Mesodermal cell (in vitro differentiated cells): Measurements from ENCODE around the gene SH3PXD2A.
A peak's percentile ranks its signal among the peaks of the same experiment; 100 is the strongest.

Source experiments
- H3K27ac ChIP-seq: 2 replicates; pipeline ENCODE4 v1.7.0; 2013; ENCODE audit warnings: mild to moderate bottlenecking, low read depth, low read length, moderate library complexity; ENCODE audit not compliant: severe bottlenecking
- H3K36me3 ChIP-seq: 2 replicates; pipeline ENCODE4 v1.7.1; 2013; ENCODE audit warnings: mild to moderate bottlenecking, low read length, moderate library complexity; ENCODE audit not compliant: control insufficient read depth, insufficient read depth
- H3K4me1 ChIP-seq: one replicate; pipeline ENCODE4 v1.7.1; 2013; ENCODE audit warnings: mild to moderate bottlenecking, low read length; ENCODE audit not compliant: insufficient read depth, control insufficient read depth, poor library complexity, severe bottlenecking
- H3K4me3 ChIP-seq: 2 replicates; pipeline ENCODE4 v1.7.0; 2013; ENCODE audit warnings: low read length, control low read depth, mild to moderate bottlenecking; ENCODE audit not compliant: insufficient read depth, poor library complexity, severe bottlenecking; ENCODE audit errors: extremely low read depth
- H3K9me3 ChIP-seq: 2 replicates; pipeline ENCODE4 v1.7.1; 2013; ENCODE audit warnings: mild to moderate bottlenecking, low read length, moderate library complexity; ENCODE audit not compliant: control insufficient read depth
- WGBS, 2 experiments: methylation state at CpG; one replicate each; pipeline ENCODE4 v1.1.5; 2013; ENCODE audit warnings: missing lambda C conversion rate in 2 of 2; ENCODE audit not compliant: insufficient coverage in 2 of 2; 5-methylcytosine and 5-hydroxymethylcytosine counted together

The SH3PXD2A gene

DNA sequence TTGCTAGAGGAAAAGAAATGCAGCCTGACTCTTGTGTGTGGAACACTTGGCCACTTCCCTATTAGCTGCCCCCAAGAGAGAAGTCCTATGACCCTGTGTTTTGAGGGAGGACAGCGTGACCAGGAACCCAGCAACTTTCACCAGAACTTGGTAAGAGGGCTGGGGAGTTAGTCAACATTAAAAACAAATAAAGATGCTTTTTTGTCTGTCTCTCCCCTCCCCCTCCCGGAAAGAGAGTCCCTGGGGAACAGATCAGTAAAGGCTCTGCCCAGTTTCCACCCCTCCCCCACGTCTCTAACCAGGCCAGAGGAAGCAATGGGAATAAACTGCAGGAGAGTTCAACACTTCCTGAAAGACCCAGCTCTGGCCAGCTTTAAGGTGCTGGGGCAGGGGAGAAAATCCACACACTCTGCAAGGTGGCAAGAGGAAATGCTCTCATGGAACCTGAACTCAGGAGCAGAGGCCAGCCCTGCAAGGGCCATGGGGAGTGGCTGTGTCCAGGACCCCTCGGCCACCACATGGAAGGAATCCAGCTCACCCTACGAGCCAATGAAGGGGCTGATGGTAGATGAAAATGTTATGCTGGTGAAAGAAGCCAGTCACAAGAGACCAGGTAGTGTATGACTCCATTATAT, 21.5 kb downstream of the SH3PXD2A start:
- WGBS, 2 experiments = 53 to 70% methylated on average over 2 to 3 of the region's 5 CpGs
- Histone ChIP-seq H3K4me3 (no peak overlapping the region), H3K4me1 (peaks cover 60% of the 10 kb centered on the region), H3K27ac (peak overlapping the region; percentile 67), H3K36me3 (no peaks in the 10 kb centered on the region), H3K9me3 (peaks cover 4% of the 10 kb centered on the region)

- peaks cover 7% of the 10 kb centered on the region for H3K36me3 ChIP-seq
- H3K4me1 ChIP-seq = peaks cover 65% of the 10 kb centered on the region
- peaks cover 4% of the 10 kb centered on the region for H3K9me3 ChIP-seq
- H3K27ac ChIP-seq = no peak overlapping the region
- H3K4me3 ChIP-seq = no peak overlapping the region
- WGBS, 2 experiments = 94 to 100% methylated on average over 1 to 2 of the region's 2 CpGs
These were observed 22.6 kb downstream of the SH3PXD2A start for GRCh38 chr10:103832806-103833205.

- WGBS, 2 experiments = 75 to 86% methylated on average over 2 to 3 of the region's 5 CpGs
- H3K4me1 ChIP-seq = peaks cover 45% of the 10 kb centered on the region
- H3K4me3 ChIP-seq = no peak overlapping the region
- H3K36me3 ChIP-seq = peaks cover 20% of the 10 kb centered on the region
- peaks cover 4% of the 10 kb centered on the region for H3K9me3 ChIP-seq
- H3K27ac ChIP-seq = no peak overlapping the region
These were observed 25.4 kb downstream of the SH3PXD2A start for GRCh38 chr10:103829838-103830465.

DNA sequence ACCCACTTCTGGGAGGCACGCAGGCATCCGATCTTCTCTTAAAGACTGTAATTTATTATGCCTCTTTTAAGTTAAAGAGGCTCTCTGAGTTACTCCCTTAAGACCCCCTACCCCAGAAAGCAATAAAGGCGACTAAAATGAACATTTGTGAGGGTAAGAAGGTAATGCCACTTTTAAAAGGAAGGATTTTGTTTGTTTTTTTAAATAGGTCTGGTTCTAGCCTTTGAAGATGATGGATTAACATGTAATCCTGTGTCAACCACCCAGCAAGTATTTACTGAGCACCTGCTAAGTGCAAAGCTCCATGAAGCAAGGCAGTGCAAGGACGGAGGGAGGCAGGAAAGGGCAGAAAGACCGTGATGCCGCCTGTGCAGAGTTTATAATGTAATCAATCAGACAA, 26.1 kb downstream of the SH3PXD2A start:
- Histone ChIP-seq H3K36me3 (peaks cover 20% of the 10 kb centered on the region), H3K4me1 (peaks cover 45% of the 10 kb centered on the region), H3K27ac (no peak overlapping the region), H3K4me3 (no peak overlapping the region), H3K9me3 (peaks cover 4% of the 10 kb centered on the region)
- 89 to 100% methylated on average over 1 to 3 of the region's 6 CpGs for WGBS, 2 experiments

DNA sequence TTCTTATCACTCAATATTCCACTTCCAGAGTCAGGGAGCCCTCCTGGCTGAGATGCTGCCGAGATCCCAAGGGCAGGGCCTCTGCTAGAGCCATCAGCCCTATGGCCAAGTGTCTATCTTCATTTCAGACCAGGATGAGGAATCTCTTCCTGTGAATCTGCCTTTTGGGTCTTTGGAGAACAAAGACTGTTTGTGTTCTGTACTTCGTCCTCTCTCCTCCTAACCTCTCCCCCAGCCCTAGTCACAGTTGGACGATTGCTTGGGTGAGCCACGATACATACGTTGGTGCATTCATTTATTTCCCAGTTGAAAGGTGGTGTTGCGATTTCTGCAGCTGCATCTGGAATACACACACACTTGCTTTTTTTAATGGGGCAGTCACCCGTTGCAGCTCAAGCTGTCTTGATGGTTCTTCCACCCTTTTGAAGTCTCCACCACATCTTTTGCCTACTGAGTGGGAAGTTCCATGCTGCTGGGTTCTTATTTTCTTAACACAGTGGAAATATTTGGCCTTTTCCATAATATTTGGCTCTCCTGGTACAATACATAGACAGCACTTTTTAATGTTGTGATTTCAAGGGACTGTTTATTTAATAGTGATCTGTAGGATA, 26.7 kb downstream of the SH3PXD2A start:
- 75 to 83% methylated on average over 5 to 7 of the region's 7 CpGs for WGBS, 2 experiments
- no peak overlapping the region for H3K4me3 ChIP-seq
- peaks cover 20% of the 10 kb centered on the region for H3K36me3 ChIP-seq
- no peak overlapping the region for H3K27ac ChIP-seq
- H3K9me3 ChIP-seq = peaks cover 4% of the 10 kb centered on the region
- peaks cover 45% of the 10 kb centered on the region for H3K4me1 ChIP-seq

DNA sequence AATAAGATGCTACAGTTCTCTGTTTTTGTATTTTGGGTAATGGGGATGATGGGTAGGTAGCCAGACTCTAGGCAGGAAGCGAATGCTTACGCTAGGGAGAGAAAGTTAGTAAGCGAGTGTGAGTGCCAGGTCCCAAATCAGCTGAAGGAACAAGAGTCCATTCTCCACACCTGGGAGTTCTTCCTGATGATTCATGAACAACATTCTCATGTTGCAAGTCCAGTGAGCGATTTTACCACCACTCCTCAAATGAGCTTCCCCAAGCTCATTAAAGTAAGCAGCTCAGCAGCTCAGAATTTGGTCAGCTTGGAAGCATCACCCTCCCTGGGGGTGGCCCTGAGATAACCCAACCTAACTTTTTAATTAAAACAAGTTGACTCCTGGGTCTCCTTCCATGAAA, 27.3 kb downstream of the SH3PXD2A start:
- Histone ChIP-seq H3K4me3 (no peak overlapping the region), H3K36me3 (peaks cover 20% of the 10 kb centered on the region), H3K9me3 (peaks cover 4% of the 10 kb centered on the region), H3K4me1 (peaks cover 47% of the 10 kb centered on the region), H3K27ac (no peak overlapping the region)
- WGBS, 2 experiments = 93 to 100% methylated on average over 3 to 4 of the region's 4 CpGs

DNA sequence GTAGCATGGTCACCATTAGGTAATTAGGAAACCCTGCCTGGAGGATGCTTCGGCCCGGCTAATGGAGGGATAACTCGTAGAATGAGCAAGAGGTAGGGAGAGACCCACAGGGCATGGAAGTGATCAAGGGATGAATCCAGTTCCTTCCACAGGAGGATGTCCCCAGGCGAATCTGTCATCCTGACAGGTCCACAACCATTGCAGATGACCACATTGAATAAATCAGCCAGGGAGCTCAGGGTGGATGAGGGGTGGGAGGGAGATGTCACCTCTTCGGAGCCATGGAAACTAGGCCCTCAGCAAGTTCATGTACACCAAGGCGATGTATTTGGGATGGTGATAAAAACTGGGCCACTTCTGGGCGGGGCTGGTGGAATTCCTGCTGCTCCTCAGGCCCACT, 28.5 kb downstream of the SH3PXD2A start:
- no peak overlapping the region for H3K4me3 ChIP-seq
- H3K9me3 ChIP-seq = no peaks in the 10 kb centered on the region
- 95 to 100% methylated on average over 5 to 6 of the region's 7 CpGs for WGBS, 2 experiments
- H3K36me3 ChIP-seq = peaks cover 20% of the 10 kb centered on the region
- H3K27ac ChIP-seq = no peak overlapping the region
- H3K4me1 ChIP-seq = peaks cover 52% of the 10 kb centered on the region

- H3K36me3 ChIP-seq = peaks cover 20% of the 10 kb centered on the region
- no peak overlapping the region for H3K4me3 ChIP-seq
- peaks cover 59% of the 10 kb centered on the region for H3K4me1 ChIP-seq
- no peaks in the 10 kb centered on the region for H3K9me3 ChIP-seq
- WGBS, 2 experiments = 88 to 94% methylated on average over 4 of the region's 6 CpGs
- H3K27ac ChIP-seq = no peak overlapping the region
These were observed 31.1 kb downstream of the SH3PXD2A start for GRCh38 chr10:103824281-103824680.

- no peak overlapping the region for H3K27ac ChIP-seq
- no peak overlapping the region for H3K4me3 ChIP-seq
- H3K4me1 ChIP-seq = peaks cover 58% of the 10 kb centered on the region
- H3K36me3 ChIP-seq = peaks cover 20% of the 10 kb centered on the region
- 92 to 94% methylated on average over 6 of the region's 9 CpGs for WGBS, 2 experiments
- no peaks in the 10 kb centered on the region for H3K9me3 ChIP-seq
These were observed 31.6 kb downstream of the SH3PXD2A start for GRCh38 chr10:103823706-103824272.

- Histone ChIP-seq H3K36me3 (peaks cover 13% of the 10 kb centered on the region), H3K4me3 (no peak overlapping the region), H3K9me3 (no peaks in the 10 kb centered on the region), H3K27ac (no peak overlapping the region), H3K4me1 (peaks cover 49% of the 10 kb centered on the region)
- whole genome bisulfite sequencing, 2 experiments = 67% methylated on average over 1 of the region's 3 CpGs; no CpG with 5 or more reads in 1 of the 2 experiments
These were observed 32.6 kb downstream of the SH3PXD2A start for GRCh38 chr10:103822800-103823199.
